KMS-11 (cell line): Measurements from ENCODE around the gene TIGD3.

Source experiments
- H2AFZ ChIP-seq: fragments of 200-600 bp; sonication (generic); 2 replicates; pipeline ENCODE4 v1.6.1; 2016; ENCODE audit warnings: antibody characterized with exemption, mixed run types, low read depth
- H3K27ac ChIP-seq: fragments of 200-600 bp; sonication (generic); 2 replicates; pipeline ENCODE4 v1.6.1; 2016; ENCODE audit warnings: mild to moderate bottlenecking, mixed run types
- H3K27me3 ChIP-seq: fragments of 200-600 bp; sonication (generic); 2 replicates; pipeline ENCODE4 v1.6.1; 2017; ENCODE audit warnings: mild to moderate bottlenecking, low read depth, mixed run types, moderate library complexity; ENCODE audit not compliant: insufficient read depth
- H3K36me3 ChIP-seq: fragments of 200-600 bp; sonication (generic); 2 replicates; pipeline ENCODE4 v1.6.1; 2017; ENCODE audit warnings: mild to moderate bottlenecking, mixed run types; ENCODE audit not compliant: insufficient read depth
- H3K4me1 ChIP-seq: fragments of 200-600 bp; sonication (generic); 2 replicates; pipeline ENCODE4 v1.6.1; 2016; ENCODE audit warnings: mild to moderate bottlenecking, low read depth, mixed run types; ENCODE audit not compliant: poor library complexity, severe bottlenecking
- H3K4me2 ChIP-seq: fragments of 200-600 bp; sonication (generic); 2 replicates; pipeline ENCODE4 v1.7.0; 2016; ENCODE audit warnings: mild to moderate bottlenecking, mixed run types
- H3K4me3 ChIP-seq: fragments of 200-600 bp; sonication (generic); IDR thresholded peaks from 2 replicates; pipeline ENCODE4 v1.6.1; 2017; ENCODE audit warnings: low read depth, low read length, mixed read lengths; ENCODE audit not compliant: insufficient read depth
- H3K79me2 ChIP-seq: fragments of 200-600 bp; sonication (generic); 2 replicates; pipeline ENCODE4 v1.6.1; 2016; ENCODE audit warnings: low read depth, mixed run types; ENCODE audit not compliant: insufficient read depth
- H3K9ac ChIP-seq: fragments of 200-600 bp; sonication (generic); 2 replicates; pipeline ENCODE4 v1.6.1; 2016; ENCODE audit warnings: mild to moderate bottlenecking, mixed run types
- H4K20me1 ChIP-seq: fragments of 200-600 bp; sonication (generic); 2 replicates; pipeline ENCODE4 v1.6.1; 2016; ENCODE audit warnings: mild to moderate bottlenecking, mixed run types; ENCODE audit not compliant: insufficient read depth
- TF ChIP-seq, protein P1 (sequence below): fragments of 200-600 bp; sonication (generic); conservative IDR thresholded peaks from 2 replicates; pipeline ENCODE4 v1.6.1; 2017; ENCODE audit warnings: low read depth, mild to moderate bottlenecking, antibody characterized with exemption, low read length, moderate library complexity, mixed read lengths

The TIGD3 gene

DNA sequence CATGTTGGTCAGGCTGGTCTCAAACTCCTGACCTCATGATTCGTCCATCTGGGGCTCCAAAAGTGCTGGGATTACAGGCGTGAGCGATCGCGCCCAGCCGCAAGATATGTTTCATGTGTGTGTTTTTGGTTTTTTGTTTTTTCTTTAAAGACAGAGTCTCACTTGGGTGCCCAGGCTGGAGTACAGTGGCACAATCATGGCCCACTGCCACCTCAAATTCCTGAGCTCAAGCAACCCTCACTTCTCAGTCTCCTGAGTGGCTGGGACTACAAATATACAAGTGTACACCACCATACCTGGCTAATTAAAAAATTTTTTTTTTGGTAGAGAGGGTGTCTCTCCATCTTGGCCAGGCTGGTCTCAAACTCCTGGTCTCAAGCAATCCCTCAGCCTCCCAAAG, 8.4 kb downstream of the TIGD3 start:
- TF ChIP-seq, protein P1, sequence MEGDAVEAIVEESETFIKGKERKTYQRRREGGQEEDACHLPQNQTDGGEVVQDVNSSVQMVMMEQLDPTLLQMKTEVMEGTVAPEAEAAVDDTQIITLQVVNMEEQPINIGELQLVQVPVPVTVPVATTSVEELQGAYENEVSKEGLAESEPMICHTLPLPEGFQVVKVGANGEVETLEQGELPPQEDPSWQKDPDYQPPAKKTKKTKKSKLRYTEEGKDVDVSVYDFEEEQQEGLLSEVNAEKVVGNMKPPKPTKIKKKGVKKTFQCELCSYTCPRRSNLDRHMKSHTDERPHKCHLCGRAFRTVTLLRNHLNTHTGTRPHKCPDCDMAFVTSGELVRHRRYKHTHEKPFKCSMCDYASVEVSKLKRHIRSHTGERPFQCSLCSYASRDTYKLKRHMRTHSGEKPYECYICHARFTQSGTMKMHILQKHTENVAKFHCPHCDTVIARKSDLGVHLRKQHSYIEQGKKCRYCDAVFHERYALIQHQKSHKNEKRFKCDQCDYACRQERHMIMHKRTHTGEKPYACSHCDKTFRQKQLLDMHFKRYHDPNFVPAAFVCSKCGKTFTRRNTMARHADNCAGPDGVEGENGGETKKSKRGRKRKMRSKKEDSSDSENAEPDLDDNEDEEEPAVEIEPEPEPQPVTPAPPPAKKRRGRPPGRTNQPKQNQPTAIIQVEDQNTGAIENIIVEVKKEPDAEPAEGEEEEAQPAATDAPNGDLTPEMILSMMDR, result no peak
- H4K20me1 ChIP-seq, result no peaks in the 10 kb centered on the region
- no peak overlapping the region for H3K27ac ChIP-seq
- no peaks in the 10 kb centered on the region for H3K79me2 ChIP-seq
- H3K36me3 ChIP-seq, result no peaks in the 10 kb centered on the region
- peaks cover 28% of the 10 kb centered on the region for H3K4me1 ChIP-seq
- no peak overlapping the region for H3K4me2 ChIP-seq
- H2AFZ ChIP-seq, result no peak overlapping the region
- H3K9ac ChIP-seq, result no peak overlapping the region; the same call in 1 of the 2 replicates
- H3K4me3 ChIP-seq, result no peak overlapping the region
- no peaks in the 10 kb centered on the region for H3K27me3 ChIP-seq

- H3K36me3 ChIP-seq, result no peaks in the 10 kb centered on the region
- H3K4me3 ChIP-seq, result no peak overlapping the region
- TF ChIP-seq, protein P1, result no peak
- H3K27ac ChIP-seq, result no peak overlapping the region
- H3K9ac ChIP-seq, result no peak overlapping the region
- H2AFZ ChIP-seq, result no peak overlapping the region
- H4K20me1 ChIP-seq, result no peaks in the 10 kb centered on the region
- H3K79me2 ChIP-seq, result no peaks in the 10 kb centered on the region
- peaks cover 28% of the 10 kb centered on the region for H3K4me1 ChIP-seq
- no peaks in the 10 kb centered on the region for H3K27me3 ChIP-seq
- no peak overlapping the region for H3K4me2 ChIP-seq
These were observed 9.2 kb downstream of the TIGD3 start for GRCh38 chr11:65363770-65364169.

GRCh38 chr11:65366340-65366773, 11.8 kb downstream of the TIGD3 start:
- no peaks in the 10 kb centered on the region for H3K36me3 ChIP-seq
- peak overlapping the region; percentile 69 for H3K4me2 ChIP-seq
- H3K79me2 ChIP-seq, result no peaks in the 10 kb centered on the region
- peaks cover 28% of the 10 kb centered on the region for H3K4me1 ChIP-seq
- no peak overlapping the region; the same call in 1 of the 2 replicates for H3K9ac ChIP-seq
- H3K27me3 ChIP-seq, result no peaks in the 10 kb centered on the region
- TF ChIP-seq, protein P1, result peak; percentile 78
- H3K4me3 ChIP-seq, result no peak overlapping the region
- peak overlapping the region; percentile 18; the same call in 1 of the 2 replicates for H2AFZ ChIP-seq
- no peaks in the 10 kb centered on the region for H4K20me1 ChIP-seq
- no peak overlapping the region for H3K27ac ChIP-seq

DNA sequence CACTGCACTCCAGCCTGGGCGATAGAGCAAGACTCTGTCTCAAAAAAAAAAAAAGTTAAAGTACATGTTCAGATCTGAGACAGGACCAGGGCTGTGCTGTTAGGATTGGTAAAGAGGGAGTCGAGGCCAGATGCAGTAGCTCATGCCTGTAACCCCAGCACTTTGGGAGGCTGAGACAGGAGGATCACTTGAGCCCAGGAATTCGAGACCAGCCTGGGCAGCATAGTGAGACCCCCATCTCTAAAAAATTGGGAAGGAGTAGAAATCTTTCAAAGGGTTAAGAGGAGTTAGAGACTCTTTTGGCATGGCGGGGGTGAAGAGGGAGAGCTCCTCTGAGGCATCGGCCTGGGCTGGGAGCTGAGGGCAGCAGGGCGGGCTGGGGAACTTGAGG, 16.1 kb downstream of the TIGD3 start:
- Histone ChIP-seq H3K36me3 (no peaks in the 10 kb centered on the region), H4K20me1 (no peaks in the 10 kb centered on the region), H3K27ac (no peak overlapping the region), H3K9ac (no peak overlapping the region), H3K4me2 (no peak overlapping the region), H3K27me3 (no peaks in the 10 kb centered on the region), H3K4me1 (peaks cover 12% of the 10 kb centered on the region), H3K4me3 (no peak overlapping the region), H3K79me2 (no peaks in the 10 kb centered on the region), H2AFZ (no peak overlapping the region)
- TF ChIP-seq, protein P1, result no peak
